Choroid plexus epithelial cell (primary cell): ENCODE measurements around the gene DPP4.
A peak's percentile ranks its signal among the peaks of the same experiment; 100 is the strongest.

Experiments used
- DNase-seq: peaks from one replicate; pipeline ENCODE4 v3.0.0-alpha.2; 2010; ENCODE audit warnings: low read depth
- H3K4me3 ChIP-seq: 2 replicates; pipeline ENCODE4 v1.5.1; 2011; ENCODE audit warnings: low read depth, mild to moderate bottlenecking, control low read depth, low read length, moderate library complexity
- CTCF ChIP-seq: conservative IDR thresholded peaks from 2 replicates; pipeline ENCODE4 v1.5.1; 2011; ENCODE audit warnings: low read depth, mild to moderate bottlenecking, control low read depth, inconsistent platforms, low read length, moderate library complexity

Gene DPP4

GRCh38 chr2:162004031-162004430 is 70.0 kb downstream of the DPP4 start:
- H3K4me3 ChIP-seq: no peak overlapping the region
- TF ChIP-seq CTCF: no peak
- DNase-seq: no peak

- TF ChIP-seq CTCF: no peak
- H3K4me3 ChIP-seq: no peak overlapping the region
- DNase-seq: no peak
Measured at GRCh38 chr2:162002623-162003235, 71.3 kb downstream of the DPP4 start.

GRCh38 chr2:162000431-162000830 is 73.6 kb downstream of the DPP4 start:
- TF ChIP-seq CTCF: no peak
- no peak for DNase-seq
- no peak overlapping the region for H3K4me3 ChIP-seq

GRCh38 chr2:161999321-161999720 is 74.7 kb downstream of the DPP4 start:
- TF ChIP-seq CTCF: no peak
- H3K4me3 ChIP-seq: no peak overlapping the region
- no peak for DNase-seq

GRCh38 chr2:161998857-161999256 is 75.2 kb downstream of the DPP4 start:
- no peak for DNase-seq
- H3K4me3 ChIP-seq: no peak overlapping the region
- TF ChIP-seq CTCF: no peak

- no peak for TF ChIP-seq CTCF
- no peak overlapping the region for H3K4me3 ChIP-seq
- no peak for DNase-seq
Measured at GRCh38 chr2:161997916-161998471, 76.0 kb downstream of the DPP4 start.

GRCh38 chr2:161995553-161996016 is 78.4 kb downstream of the DPP4 start:
- DNase-seq: peak; percentile 17
- H3K4me3 ChIP-seq: no peak overlapping the region
- no peak for TF ChIP-seq CTCF
